IMR-90 (cell line): ENCODE data around the gene AKR7A2.

Experiments
- FOS ChIP-seq: fragments of 150-350 bp; IDR thresholded peaks from 2 replicates; pipeline ENCODE4 v1.6.1; 2016; ENCODE audit warnings: low read depth, low read length
- SMC3 ChIP-seq: fragments of 150-350 bp; IDR thresholded peaks from 2 replicates; pipeline ENCODE4 v1.6.1; 2016; ENCODE audit warnings: low read depth, mild to moderate bottlenecking, antibody characterized with exemption, low read length, moderate library complexity
- TF ChIP-seq, protein P1 (sequence below): conservative IDR thresholded peaks from 2 replicates; pipeline ENCODE4 v1.5.1; 2012; ENCODE audit warnings: mild to moderate bottlenecking, low read depth, low read length, improper control_type of control experiment

DNA sequence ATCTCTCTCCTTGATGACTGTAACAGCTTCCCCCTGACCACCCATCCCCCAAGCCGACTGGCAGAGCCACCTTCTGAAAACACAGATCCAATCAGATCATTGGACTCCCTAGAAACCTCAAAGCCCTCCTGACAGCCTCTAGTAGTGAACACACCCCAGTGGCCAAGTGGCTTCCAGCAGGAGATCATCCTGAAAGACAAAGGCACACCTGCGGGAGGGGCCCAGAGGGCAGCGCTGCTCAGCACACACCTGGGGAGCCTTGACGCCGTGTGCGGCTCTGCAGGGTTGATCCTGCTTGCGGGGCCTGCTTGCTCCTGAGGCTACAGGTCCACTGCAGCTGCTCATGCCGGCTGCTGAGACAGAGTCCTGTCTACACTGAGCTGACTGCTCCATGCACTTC lies 41.7 kb upstream of the AKR7A2 start:
- TF ChIP-seq, protein P1, sequence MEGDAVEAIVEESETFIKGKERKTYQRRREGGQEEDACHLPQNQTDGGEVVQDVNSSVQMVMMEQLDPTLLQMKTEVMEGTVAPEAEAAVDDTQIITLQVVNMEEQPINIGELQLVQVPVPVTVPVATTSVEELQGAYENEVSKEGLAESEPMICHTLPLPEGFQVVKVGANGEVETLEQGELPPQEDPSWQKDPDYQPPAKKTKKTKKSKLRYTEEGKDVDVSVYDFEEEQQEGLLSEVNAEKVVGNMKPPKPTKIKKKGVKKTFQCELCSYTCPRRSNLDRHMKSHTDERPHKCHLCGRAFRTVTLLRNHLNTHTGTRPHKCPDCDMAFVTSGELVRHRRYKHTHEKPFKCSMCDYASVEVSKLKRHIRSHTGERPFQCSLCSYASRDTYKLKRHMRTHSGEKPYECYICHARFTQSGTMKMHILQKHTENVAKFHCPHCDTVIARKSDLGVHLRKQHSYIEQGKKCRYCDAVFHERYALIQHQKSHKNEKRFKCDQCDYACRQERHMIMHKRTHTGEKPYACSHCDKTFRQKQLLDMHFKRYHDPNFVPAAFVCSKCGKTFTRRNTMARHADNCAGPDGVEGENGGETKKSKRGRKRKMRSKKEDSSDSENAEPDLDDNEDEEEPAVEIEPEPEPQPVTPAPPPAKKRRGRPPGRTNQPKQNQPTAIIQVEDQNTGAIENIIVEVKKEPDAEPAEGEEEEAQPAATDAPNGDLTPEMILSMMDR: no peak
- TF ChIP-seq FOS (no peak), SMC3 (no peak)
